Measurements from ENCODE around the gene DARS2. TPM values are rescaled to one million over a fixed set of nuclear protein-coding genes. Genes with fewer than 3 reads are reported as not detected.

Gene DARS2
- total RNA-seq, 4 donors from 2014 or later = 4.3 to 8.9 (median 8.2) TPM

GRCh38 chr1:173887627-173888026 is 63.2 kb downstream of the DARS2 start:
- ATAC-seq = no peak
- no peak for DNase-seq
- in situ Hi-C loops (cut with MboI; ENCODE audit: low sequenced_read_pairs in 4 of 4) = no loop called here
- intact Hi-C loops (cut with DNase I; ENCODE audit: low total_unique reads) = no loop called here
- no peaks in the 10 kb centered on the region for H3K27me3 ChIP-seq
- TF ChIP-seq POLR2A (IDR thresholded peaks at IDR 0.05) (no peak), CTCF (IDR thresholded peaks at IDR 0.05 in 4 of 5, conservative IDR thresholded peaks at IDR 0.05 in 1 of 5) (no peak)
- H3K36me3 ChIP-seq = peaks cover 0 to 23% of the 10 kb centered on the region in 2 donors
- H3K27ac ChIP-seq = no peak overlapping the region
- no peaks in the 10 kb centered on the region for H3K4me1 ChIP-seq
- H3K4me3 ChIP-seq = no peak overlapping the region
- no peaks in the 10 kb centered on the region for H3K9me3 ChIP-seq

- ATAC-seq (no peak), DNase-seq (no peak)
- H3K27ac ChIP-seq = no peak overlapping the region
- in situ Hi-C loops (cut with MboI; ENCODE audit: low sequenced_read_pairs in 4 of 4) = no loop called here
- no peaks in the 10 kb centered on the region for H3K27me3 ChIP-seq
- intact Hi-C loops (cut with DNase I; ENCODE audit: low total_unique reads) = no loop called here
- H3K36me3 ChIP-seq = peaks cover 0 to 23% of the 10 kb centered on the region in 2 donors
- H3K4me1 ChIP-seq = no peaks in the 10 kb centered on the region
- TF ChIP-seq POLR2A (IDR thresholded peaks at IDR 0.05) (no peak), CTCF (IDR thresholded peaks at IDR 0.05 in 4 of 5, conservative IDR thresholded peaks at IDR 0.05 in 1 of 5) (no peak)
- no peak overlapping the region for H3K4me3 ChIP-seq
- H3K9me3 ChIP-seq = no peaks in the 10 kb centered on the region
These were observed 64.3 kb downstream of the DARS2 start for GRCh38 chr1:173888749-173889148.

GRCh38 chr1:173889885-173890284 is 65.4 kb downstream of the DARS2 start:
- no peaks in the 10 kb centered on the region for H3K27me3 ChIP-seq
- H3K36me3 ChIP-seq = peaks cover 0 to 23% of the 10 kb centered on the region in 2 donors
- DNase-seq (no peak), ATAC-seq (no peak)
- in situ Hi-C loops (cut with MboI; ENCODE audit: low sequenced_read_pairs in 4 of 4) = no loop called here
- H3K4me1 ChIP-seq = no peaks in the 10 kb centered on the region
- intact Hi-C loops (cut with DNase I; ENCODE audit: low total_unique reads) = no loop called here
- H3K9me3 ChIP-seq = no peaks in the 10 kb centered on the region
- H3K4me3 ChIP-seq = no peak overlapping the region
- no peak for TF ChIP-seq POLR2A (IDR thresholded peaks at IDR 0.05)
- TF ChIP-seq CTCF (IDR thresholded peaks at IDR 0.05 in 4 of 5, conservative IDR thresholded peaks at IDR 0.05 in 1 of 5) = no peak
- no peak overlapping the region for H3K27ac ChIP-seq

GRCh38 chr1:173893611-173894010 is 69.1 kb downstream of the DARS2 start:
- Histone ChIP-seq H3K27me3 (no peaks in the 10 kb centered on the region), H3K36me3 (no peaks in the 10 kb centered on the region), H3K4me1 (no peaks in the 10 kb centered on the region), H3K9me3 (no peaks in the 10 kb centered on the region), H3K4me3 (no peak overlapping the region), H3K27ac (no peak overlapping the region)
- intact Hi-C loops (cut with DNase I; ENCODE audit: low total_unique reads) (no loop called here), in situ Hi-C loops (cut with MboI; ENCODE audit: low sequenced_read_pairs in 4 of 4) (no loop called here)
- ATAC-seq (no peak), DNase-seq (no peak)
- TF ChIP-seq POLR2A (IDR thresholded peaks at IDR 0.05) (no peak), CTCF (IDR thresholded peaks at IDR 0.05 in 4 of 5, conservative IDR thresholded peaks at IDR 0.05 in 1 of 5) (no peak)

GRCh38 chr1:173894189-173894588 is 69.7 kb downstream of the DARS2 start:
- H3K4me1 ChIP-seq = no peaks in the 10 kb centered on the region
- H3K27me3 ChIP-seq = no peaks in the 10 kb centered on the region
- in situ Hi-C loops (cut with MboI; ENCODE audit: low sequenced_read_pairs in 4 of 4) = no loop called here
- no peaks in the 10 kb centered on the region for H3K36me3 ChIP-seq
- no peak for DNase-seq
- intact Hi-C loops (cut with DNase I; ENCODE audit: low total_unique reads) = no loop called here
- no peak for ATAC-seq
- H3K27ac ChIP-seq = no peak overlapping the region
- no peak overlapping the region for H3K4me3 ChIP-seq
- no peaks in the 10 kb centered on the region for H3K9me3 ChIP-seq
- no peak for TF ChIP-seq CTCF (IDR thresholded peaks at IDR 0.05 in 4 of 5, conservative IDR thresholded peaks at IDR 0.05 in 1 of 5)
- no peak for TF ChIP-seq POLR2A (IDR thresholded peaks at IDR 0.05)
